HepG2 (cell line): ENCODE results near the gene IFT43. TPM values are rescaled to one million over a fixed set of nuclear protein-coding genes. Genes with fewer than 3 reads are reported as not detected.

ENCODE experiments used
- AHDC1 ChIP-seq: sonication (generic); formaldehyde crosslinking; IDR thresholded peaks from 2 replicates; pipeline ENCODE4 v1.5.1; 2020; ENCODE audit warnings: mild to moderate bottlenecking, missing genetic modification reagents, borderline replicate concordance
- ARHGAP35 ChIP-seq: sonication (generic); formaldehyde crosslinking; IDR thresholded peaks from 2 replicates; pipeline ENCODE4 v1.9.0; 2022; ENCODE audit warnings: mild to moderate bottlenecking, inconsistent platforms, moderate library complexity, missing genetic modification reagents, borderline replicate concordance
- ARID5B ChIP-seq: IDR thresholded peaks from 2 replicates; pipeline ENCODE4 v1.4.0; 2020; ENCODE audit warnings: mild to moderate bottlenecking, missing genetic modification reagents
- ATF7-NPFF ChIP-seq: sonication (generic); formaldehyde crosslinking; IDR thresholded peaks from 2 replicates; pipeline ENCODE4 v1.8.1; 2023; ENCODE audit warnings: mild to moderate bottlenecking, low read depth, missing genetic modification reagents, moderate library complexity
- DMTF1 ChIP-seq: sonication (generic); formaldehyde crosslinking; IDR thresholded peaks from 2 replicates; pipeline ENCODE4 v1.4.0; 2020; ENCODE audit warnings: mild to moderate bottlenecking, missing genetic modification reagents
- GATAD2A ChIP-seq: IDR thresholded peaks from 2 replicates; pipeline ENCODE4 v1.6.1; 2016
- HNF4G ChIP-seq, 2 experiments: sonication (generic) in 1 of 2; formaldehyde crosslinking in 1 of 2; IDR thresholded peaks; 2 replicates each; pipeline versions ENCODE4 v1.4.0 to v1.6.1; 2011 to 2020; ENCODE audit warnings: borderline replicate concordance in 2 of 2, low read depth in 2 of 2, mild to moderate bottlenecking in 2 of 2, low read length in 1 of 2, missing genetic modification reagents in 1 of 2, moderate library complexity in 1 of 2
- NFKB2 ChIP-seq: sonication (generic); formaldehyde crosslinking; IDR thresholded peaks from 2 replicates; pipeline ENCODE4 v1.4.0; 2020; ENCODE audit warnings: missing genetic modification reagents, borderline replicate concordance
- polyA plus RNA-seq, 8 experiments: library from polyadenylated mRNA; depleted of rRNA in 3 of 8; stranded (reverse) in 7 of 8; unstranded in 1 of 8; fragments of >200 nt; fragmentation: Illumina TruSeq in 4 of 8; extraction: Trizol in 4 of 8; gene quantifications; 2 replicates each; pipeline versions ENCODE4 v1.2.1 to v1.2.3, GENCODE V29; 2011 to 2016; ENCODE audit warnings: low read depth in 4 of 8, missing spikeins in 1 of 8, mixed read lengths in 1 of 8; ENCODE audit not compliant: insufficient read depth in 1 of 8
- total RNA-seq, 5 experiments: library from RNA; depleted of rRNA; stranded (reverse); fragments of >200 nt; fragmentation: Illumina TruSeq; extraction: Trizol; gene quantifications; 2 replicates each; pipeline ENCODE4 v1.2.3, GENCODE V29; 2016; ENCODE audit warnings: low read depth in 1 of 5
- TF ChIP-seq, protein P1 (sequence below): sonication (generic); formaldehyde crosslinking; IDR thresholded peaks from 2 replicates; pipeline ENCODE4 v1.5.0; 2020; ENCODE audit warnings: mild to moderate bottlenecking, missing genetic modification reagents, moderate library complexity

Gene IFT43
- total and polyA plus RNA-seq, 2 of the 13 experiments (the other 11 are each of a cell fraction or from before 2014, with no cell fraction given) = 0.15 to 0.55 TPM

DNA sequence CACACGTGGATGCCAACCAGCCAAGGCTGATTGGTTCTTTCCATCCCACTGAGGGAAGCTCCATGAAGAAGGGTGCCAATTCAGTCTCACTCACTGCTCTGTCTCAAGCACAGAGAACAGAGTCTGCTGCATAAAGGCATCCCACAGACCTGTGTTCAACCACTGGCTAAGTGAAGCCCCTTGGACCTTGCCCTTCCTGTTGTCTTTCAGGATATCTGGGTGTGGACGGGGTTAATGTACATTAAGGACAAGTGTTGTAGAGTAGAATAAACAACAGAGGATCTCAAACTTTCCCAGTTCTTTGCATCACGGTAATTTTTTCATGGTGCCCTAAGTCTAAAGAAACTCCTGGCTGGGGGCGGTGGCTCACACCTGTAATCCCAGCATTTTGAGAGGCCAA lies 133.0 kb downstream of the IFT43 start (continued):
- peak; percentile 83 for TF ChIP-seq ARID5B (CRISPR knock-in tag)
- TF ChIP-seq DMTF1 (CRISPR knock-in tag) = no peak
- peak; percentile 71; the same call in 1 of the 2 replicates for TF ChIP-seq AHDC1 (CRISPR knock-in tag)
- TF ChIP-seq, protein P1, sequence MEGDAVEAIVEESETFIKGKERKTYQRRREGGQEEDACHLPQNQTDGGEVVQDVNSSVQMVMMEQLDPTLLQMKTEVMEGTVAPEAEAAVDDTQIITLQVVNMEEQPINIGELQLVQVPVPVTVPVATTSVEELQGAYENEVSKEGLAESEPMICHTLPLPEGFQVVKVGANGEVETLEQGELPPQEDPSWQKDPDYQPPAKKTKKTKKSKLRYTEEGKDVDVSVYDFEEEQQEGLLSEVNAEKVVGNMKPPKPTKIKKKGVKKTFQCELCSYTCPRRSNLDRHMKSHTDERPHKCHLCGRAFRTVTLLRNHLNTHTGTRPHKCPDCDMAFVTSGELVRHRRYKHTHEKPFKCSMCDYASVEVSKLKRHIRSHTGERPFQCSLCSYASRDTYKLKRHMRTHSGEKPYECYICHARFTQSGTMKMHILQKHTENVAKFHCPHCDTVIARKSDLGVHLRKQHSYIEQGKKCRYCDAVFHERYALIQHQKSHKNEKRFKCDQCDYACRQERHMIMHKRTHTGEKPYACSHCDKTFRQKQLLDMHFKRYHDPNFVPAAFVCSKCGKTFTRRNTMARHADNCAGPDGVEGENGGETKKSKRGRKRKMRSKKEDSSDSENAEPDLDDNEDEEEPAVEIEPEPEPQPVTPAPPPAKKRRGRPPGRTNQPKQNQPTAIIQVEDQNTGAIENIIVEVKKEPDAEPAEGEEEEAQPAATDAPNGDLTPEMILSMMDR (CRISPR knock-in tag) = no peak
- TF ChIP-seq ATF7-NPFF (CRISPR knock-in tag) = no peak
- no peak for TF ChIP-seq NFKB2
- TF ChIP-seq ARHGAP35 (CRISPR knock-in tag) = no peak
- TF ChIP-seq HNF4G (IDR thresholded peaks at IDR 0.05; ENCODE audit: borderline replicate concordance, low read depth, low read length) = peak; percentile 62; the same call in 1 of the 2 replicates
- peak; percentile 78; the same call in 1 of the 2 replicates for TF ChIP-seq HNF4G (CRISPR knock-in tag; IDR thresholded peaks at IDR 0.05; ENCODE audit: borderline replicate concordance, low read depth)
- peak; percentile 76 for TF ChIP-seq GATAD2A (CRISPR knock-in tag)
